ENCODE measurements around the gene VAV2.

Gene VAV2

GRCh38 chr9:133812941-133813748, 179.0 kb downstream of the VAV2 start:
- no peaks in the 10 kb centered on the region for H3K9me3 Mint-ChIP-seq

GRCh38 chr9:133812077-133812868, 179.9 kb downstream of the VAV2 start:
- no peaks in the 10 kb centered on the region for H3K9me3 Mint-ChIP-seq
- H3K4me3 Mint-ChIP-seq, result no peak overlapping the region
- no peaks in the 10 kb centered on the region for H3K4me1 Mint-ChIP-seq (ENCODE audit: low read depth)
- H3K27me3 Mint-ChIP-seq, result no peaks in the 10 kb centered on the region
- no peak overlapping the region for H3K27ac Mint-ChIP-seq
- no peaks in the 10 kb centered on the region for H3K36me3 Mint-ChIP-seq (ENCODE audit: low read depth)

More at GRCh38 chr9:133812941-133813748, 179.0 kb downstream of the VAV2 start:
- Mint-ChIP-seq H3K4me3 (no peak overlapping the region), H3K4me1 (ENCODE audit: low read depth) (peaks cover 5% of the 10 kb centered on the region), H3K27me3 (no peaks in the 10 kb centered on the region), H3K36me3 (ENCODE audit: low read depth) (no peaks in the 10 kb centered on the region), H3K27ac (no peak overlapping the region)

GRCh38 chr9:133811471-133811870, 180.7 kb downstream of the VAV2 start:
- Mint-ChIP-seq H3K4me3 (no peak overlapping the region), H3K9me3 (no peaks in the 10 kb centered on the region), H3K36me3 (ENCODE audit: low read depth) (no peaks in the 10 kb centered on the region), H3K4me1 (ENCODE audit: low read depth) (no peaks in the 10 kb centered on the region), H3K27me3 (no peaks in the 10 kb centered on the region), H3K27ac (no peak overlapping the region)

- H3K4me3 Mint-ChIP-seq, result no peak overlapping the region
- H3K27ac Mint-ChIP-seq, result no peak overlapping the region
- no peaks in the 10 kb centered on the region for H3K4me1 Mint-ChIP-seq (ENCODE audit: low read depth)
- H3K9me3 Mint-ChIP-seq, result no peaks in the 10 kb centered on the region
- H3K36me3 Mint-ChIP-seq (ENCODE audit: low read depth), result no peaks in the 10 kb centered on the region
- H3K27me3 Mint-ChIP-seq, result no peaks in the 10 kb centered on the region
Observed at GRCh38 chr9:133810556-133811195, 181.4 kb downstream of the VAV2 start.

- Mint-ChIP-seq H3K4me1 (ENCODE audit: low read depth) (no peaks in the 10 kb centered on the region), H3K36me3 (ENCODE audit: low read depth) (no peaks in the 10 kb centered on the region), H3K27me3 (no peaks in the 10 kb centered on the region), H3K27ac (no peak overlapping the region), H3K9me3 (no peaks in the 10 kb centered on the region), H3K4me3 (no peak overlapping the region)
Observed at GRCh38 chr9:133809335-133809734, 182.8 kb downstream of the VAV2 start.

- no peaks in the 10 kb centered on the region for H3K36me3 Mint-ChIP-seq (ENCODE audit: low read depth)
Observed at GRCh38 chr9:133807818-133808217, 184.3 kb downstream of the VAV2 start.

GRCh38 chr9:133807037-133807436, 185.1 kb downstream of the VAV2 start:
- Mint-ChIP-seq H3K9me3 (no peaks in the 10 kb centered on the region), H3K4me3 (no peak overlapping the region), H3K27me3 (no peaks in the 10 kb centered on the region), H3K27ac (no peak overlapping the region), H3K36me3 (ENCODE audit: low read depth) (no peaks in the 10 kb centered on the region), H3K4me1 (ENCODE audit: low read depth) (no peaks in the 10 kb centered on the region)

More at GRCh38 chr9:133807818-133808217, 184.3 kb downstream of the VAV2 start:
- H3K4me1 Mint-ChIP-seq (ENCODE audit: low read depth), result no peaks in the 10 kb centered on the region
- no peak overlapping the region for H3K27ac Mint-ChIP-seq
- H3K9me3 Mint-ChIP-seq, result no peaks in the 10 kb centered on the region
- no peaks in the 10 kb centered on the region for H3K27me3 Mint-ChIP-seq
- no peak overlapping the region for H3K4me3 Mint-ChIP-seq

- no peak overlapping the region for H3K27ac Mint-ChIP-seq
- no peak overlapping the region for H3K4me3 Mint-ChIP-seq
- no peaks in the 10 kb centered on the region for H3K4me1 Mint-ChIP-seq (ENCODE audit: low read depth)
- H3K9me3 Mint-ChIP-seq, result no peaks in the 10 kb centered on the region
- H3K27me3 Mint-ChIP-seq, result no peaks in the 10 kb centered on the region
- H3K36me3 Mint-ChIP-seq (ENCODE audit: low read depth), result no peaks in the 10 kb centered on the region
Observed at GRCh38 chr9:133806623-133807010, 185.5 kb downstream of the VAV2 start.

GRCh38 chr9:133805876-133806622, 186.1 kb downstream of the VAV2 start:
- Mint-ChIP-seq H3K36me3 (ENCODE audit: low read depth) (no peaks in the 10 kb centered on the region), H3K27me3 (no peaks in the 10 kb centered on the region), H3K4me3 (no peak overlapping the region), H3K27ac (no peak overlapping the region), H3K9me3 (no peaks in the 10 kb centered on the region), H3K4me1 (ENCODE audit: low read depth) (no peaks in the 10 kb centered on the region)

- Mint-ChIP-seq H3K36me3 (ENCODE audit: low read depth) (no peaks in the 10 kb centered on the region), H3K27me3 (no peaks in the 10 kb centered on the region), H3K4me3 (no peak overlapping the region)
Observed at GRCh38 chr9:133804199-133804598, 187.9 kb downstream of the VAV2 start.

GRCh38 chr9:133803745-133804144, 188.4 kb downstream of the VAV2 start:
- Mint-ChIP-seq H3K4me1 (ENCODE audit: low read depth) (no peaks in the 10 kb centered on the region), H3K9me3 (no peaks in the 10 kb centered on the region), H3K36me3 (ENCODE audit: low read depth) (no peaks in the 10 kb centered on the region)

More at GRCh38 chr9:133804199-133804598, 187.9 kb downstream of the VAV2 start:
- Mint-ChIP-seq H3K9me3 (no peaks in the 10 kb centered on the region), H3K27ac (no peak overlapping the region), H3K4me1 (ENCODE audit: low read depth) (no peaks in the 10 kb centered on the region)

GRCh38 chr9:133803028-133803585, 189.0 kb downstream of the VAV2 start:
- Mint-ChIP-seq H3K4me1 (ENCODE audit: low read depth) (no peaks in the 10 kb centered on the region), H3K27ac (no peak overlapping the region), H3K4me3 (no peak overlapping the region), H3K27me3 (no peaks in the 10 kb centered on the region), H3K36me3 (ENCODE audit: low read depth) (no peaks in the 10 kb centered on the region), H3K9me3 (no peaks in the 10 kb centered on the region)

More at GRCh38 chr9:133803745-133804144, 188.4 kb downstream of the VAV2 start:
- Mint-ChIP-seq H3K4me3 (no peak overlapping the region), H3K27ac (no peak overlapping the region), H3K27me3 (no peaks in the 10 kb centered on the region)

- H3K27ac Mint-ChIP-seq, result no peak overlapping the region
Observed at GRCh38 chr9:133801739-133802138, 190.4 kb downstream of the VAV2 start.

GRCh38 chr9:133800266-133800665, 191.9 kb downstream of the VAV2 start:
- Mint-ChIP-seq H3K4me3 (no peak overlapping the region), H3K27ac (no peak overlapping the region), H3K4me1 (ENCODE audit: low read depth) (no peaks in the 10 kb centered on the region), H3K36me3 (ENCODE audit: low read depth) (no peaks in the 10 kb centered on the region), H3K9me3 (no peaks in the 10 kb centered on the region), H3K27me3 (no peaks in the 10 kb centered on the region)

More at GRCh38 chr9:133801739-133802138, 190.4 kb downstream of the VAV2 start:
- Mint-ChIP-seq H3K9me3 (no peaks in the 10 kb centered on the region), H3K36me3 (ENCODE audit: low read depth) (no peaks in the 10 kb centered on the region), H3K4me3 (no peak overlapping the region), H3K4me1 (ENCODE audit: low read depth) (no peaks in the 10 kb centered on the region), H3K27me3 (no peaks in the 10 kb centered on the region)

Data from stimulated activated naive CD8-positive, alpha-beta T cell treated with anti-CD3 and anti-CD28 coated beads, Interleukin-15, Interleukin-2, amounts not matched to agents 100 ng/mL and 50 ng/mL, for 24 hours (primary cell).